Mammary epithelial cell (primary cell): ENCODE measurements around the gene PCDHGA6.

Experiments used
- CTCF ChIP-seq, 2 donors: IDR thresholded peaks in 1 of 2; conservative IDR thresholded peaks in 1 of 2; 2 replicates each; pipeline ENCODE4 v1.5.1; 2011 to 2012; ENCODE audit warnings: inconsistent platforms in 2 of 2, low read length in 2 of 2, mild to moderate bottlenecking in 2 of 2, control low read depth in 1 of 2, low read depth in 1 of 2; ENCODE audit not compliant: insufficient read depth in 1 of 2; ENCODE audit errors: extremely low read depth in 1 of 2
- EZH2 ChIP-seq: IDR thresholded peaks from 2 replicates; pipeline ENCODE4 v1.6.1; 2012; ENCODE audit warnings: low read length, inconsistent platforms, borderline replicate concordance

GRCh38 chr5:141362719-141363118 is 11.0 kb upstream of the PCDHGA6 start:
- TF ChIP-seq CTCF (conservative IDR thresholded peaks at IDR 0.05 in 1 of 2, IDR thresholded peaks at IDR 0.05 in 1 of 2; ENCODE audit: extremely low read depth in 1 of 2, insufficient read depth in 1 of 2, low read depth in 1 of 2, low read length in 2 of 2): no peak
- TF ChIP-seq EZH2: no peak
